GM21723 (cell line): ENCODE data around the gene DPP6.
A peak's percentile ranks its signal among the peaks of the same experiment; 100 is the strongest.

Experiments
- ATAC-seq: cut with Tn5 transposase; IDR thresholded peaks from one replicate; pipeline ENCODE4 v1.9.1; 2021; ENCODE audit warnings: mild to moderate bottlenecking, moderate library complexity; ENCODE audit not compliant: unreplicated experiment

DPP6 gene

DNA sequence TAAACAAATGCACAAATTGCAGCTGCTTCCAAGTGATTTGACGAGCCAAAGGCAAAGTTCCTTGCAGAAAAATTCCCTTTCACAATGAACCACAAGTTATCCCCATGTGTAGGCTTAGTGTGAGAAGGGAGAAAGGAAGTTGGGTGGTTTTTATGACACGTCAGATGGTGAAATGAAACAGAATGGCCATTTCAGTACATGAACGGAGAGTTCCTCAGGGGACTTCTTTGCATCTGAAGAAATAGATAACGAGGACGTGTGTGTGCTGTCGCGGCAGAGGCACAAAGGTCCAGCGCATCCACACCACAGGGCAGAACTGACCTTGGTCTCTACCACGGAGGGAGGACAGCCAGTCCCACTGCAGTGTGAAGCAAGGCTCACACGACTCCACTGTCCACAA is 814.9 kb downstream of the DPP6 start:
- ATAC-seq = peak; percentile 58

DNA sequence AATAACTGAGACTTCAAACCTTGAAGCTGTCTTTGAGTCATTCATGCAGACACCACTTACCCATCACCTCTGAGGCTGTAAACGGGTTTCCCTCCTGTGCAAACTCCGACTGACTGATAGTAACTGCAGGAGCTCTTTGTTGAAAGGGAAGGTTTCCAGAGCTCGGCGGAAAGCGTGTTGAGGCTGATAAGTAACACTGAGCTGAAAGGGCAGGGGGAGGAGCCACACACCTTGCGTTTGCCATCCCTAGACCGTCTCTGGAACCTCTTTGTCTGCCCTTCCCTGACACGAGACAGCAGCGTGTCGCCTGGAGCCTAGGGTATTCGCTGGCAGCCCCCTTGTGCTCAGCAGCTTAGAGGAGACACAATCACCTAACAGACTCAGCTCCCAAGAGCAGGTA is 816.7 kb downstream of the DPP6 start:
- no peak for ATAC-seq

DNA sequence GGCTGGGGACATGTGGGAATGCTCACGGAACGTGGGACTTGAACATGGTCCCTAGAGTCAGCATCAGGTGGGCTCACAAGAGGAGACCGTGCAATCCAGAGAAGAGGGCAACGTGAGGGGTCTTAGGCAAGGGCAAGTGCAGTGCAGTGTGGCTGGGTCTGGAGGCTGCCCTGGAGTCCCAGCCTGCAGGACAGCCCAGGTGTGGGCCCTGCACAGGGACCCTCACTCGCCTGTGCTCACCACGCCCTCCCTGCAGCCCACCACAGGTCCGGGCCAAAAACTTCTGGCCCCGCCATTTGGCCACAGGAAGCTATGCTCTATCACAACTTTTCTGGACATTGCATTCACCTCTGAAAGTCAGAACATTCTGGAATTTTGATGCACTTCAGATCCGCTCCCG is 817.2 kb downstream of the DPP6 start:
- no peak for ATAC-seq

DNA sequence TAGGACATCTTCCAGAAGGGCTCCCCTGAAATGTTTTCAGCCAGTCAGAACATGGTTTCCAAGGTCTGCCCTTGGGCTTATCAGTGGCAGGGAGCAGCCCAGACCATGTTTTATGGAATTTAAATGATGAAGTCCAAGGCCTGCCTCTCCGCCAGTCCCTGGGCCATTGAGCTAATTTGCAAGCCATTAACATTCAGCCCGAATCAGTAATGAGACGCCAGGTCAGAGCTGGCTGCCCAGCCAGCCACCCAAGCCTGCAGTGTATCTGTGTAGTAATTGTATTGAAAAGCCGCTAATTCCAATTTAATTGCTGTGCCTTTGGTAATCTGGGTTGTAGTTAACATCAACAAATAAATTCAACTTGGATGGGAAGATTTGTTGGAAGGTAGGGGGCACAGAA is 819.3 kb downstream of the DPP6 start:
- no peak for ATAC-seq

DNA sequence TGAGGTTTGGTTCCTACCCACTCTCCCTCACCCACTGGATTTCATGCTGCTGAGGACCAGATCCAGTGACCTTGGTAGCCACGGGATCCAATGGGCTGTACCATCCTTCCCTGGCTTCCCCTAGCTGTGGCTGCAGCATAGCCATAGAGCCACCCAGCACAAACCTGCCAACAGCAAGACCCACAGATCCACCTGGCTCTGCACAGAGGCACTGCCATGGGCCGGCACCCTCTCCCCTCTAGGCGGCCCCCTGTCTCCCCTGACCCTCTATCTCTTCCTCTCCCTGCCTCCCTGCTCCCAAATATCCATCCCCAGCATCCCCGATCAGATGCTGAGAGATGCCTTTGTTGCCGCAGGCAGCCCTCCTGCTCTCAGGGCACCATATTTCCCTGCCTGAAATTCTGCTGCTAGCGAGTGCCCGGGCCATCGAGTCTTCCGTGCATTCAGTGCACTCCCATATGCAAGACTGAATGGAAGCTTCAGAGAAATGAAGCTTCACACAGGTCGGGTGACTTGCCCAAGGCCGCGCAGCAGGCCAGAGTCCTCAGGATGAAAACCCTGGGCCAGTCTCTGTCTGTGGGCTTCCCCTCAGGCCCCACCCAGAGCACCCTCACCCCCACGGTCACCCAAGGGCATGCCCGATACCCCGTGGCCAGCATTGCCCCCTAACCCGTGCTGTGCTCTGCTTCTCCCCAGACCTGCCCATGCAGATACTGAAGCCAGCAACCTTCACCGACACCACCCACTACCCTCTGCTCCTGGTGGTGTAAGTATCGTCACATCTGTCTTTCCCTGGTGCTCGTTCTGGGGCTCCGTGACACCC is 819.9 kb downstream of the DPP6 start:
- ATAC-seq = no peak

DNA sequence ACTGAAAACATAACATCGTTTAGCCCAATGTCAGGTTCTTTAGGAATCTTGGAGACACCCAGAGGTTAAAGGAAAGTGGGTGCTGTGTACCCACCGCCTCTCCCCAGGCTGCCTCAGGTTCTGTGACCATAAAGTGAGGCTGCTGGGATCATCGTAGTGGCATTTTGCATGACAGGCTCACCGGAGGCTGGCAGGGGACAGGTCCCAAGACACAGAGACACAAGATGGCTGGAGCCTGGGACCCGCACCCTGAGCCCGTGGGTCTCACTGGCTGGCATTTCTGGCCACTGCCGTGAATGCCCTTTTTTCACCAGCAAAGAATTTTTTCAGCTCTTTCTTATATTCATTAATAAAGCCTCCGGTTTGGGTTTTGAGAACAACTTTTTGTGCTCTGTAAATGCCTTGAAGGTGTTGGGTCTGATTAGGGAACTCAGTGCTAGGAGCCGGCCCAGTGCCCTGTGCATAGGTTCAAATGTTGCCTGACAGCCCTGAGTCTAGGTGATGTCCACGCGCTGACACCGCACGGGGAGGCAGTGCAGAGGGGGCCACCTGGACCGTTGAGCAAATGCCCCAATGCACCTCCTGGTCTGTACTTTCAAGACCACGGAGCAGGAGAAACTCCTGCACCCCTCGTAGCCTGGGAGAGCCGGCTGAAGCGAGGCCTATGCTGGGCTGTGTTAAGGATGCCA is 820.8 kb downstream of the DPP6 start:
- no peak for ATAC-seq

DNA sequence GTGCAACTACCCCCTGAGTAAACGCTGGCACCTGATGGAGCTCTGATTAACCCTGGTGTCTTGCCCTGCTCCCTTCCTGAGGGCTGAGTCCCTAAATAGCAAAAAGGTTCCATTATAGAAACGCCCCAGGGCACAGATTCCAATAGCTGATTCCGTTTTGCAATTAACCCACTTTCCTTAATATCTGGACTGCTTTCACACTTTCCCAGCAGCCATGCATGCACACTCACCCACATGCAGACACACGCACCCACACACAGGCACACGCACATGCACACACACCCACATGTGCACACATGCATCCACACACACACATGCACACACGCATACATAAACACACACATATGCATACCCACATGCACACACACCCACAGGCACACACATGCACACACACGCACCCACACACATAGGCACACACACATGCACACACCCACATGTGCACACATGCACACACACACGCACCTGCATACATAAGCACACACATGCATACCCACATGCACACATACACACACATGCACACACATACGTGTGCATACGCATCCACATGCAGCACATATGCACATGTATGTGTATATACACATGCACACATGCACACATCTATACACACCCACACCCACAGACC is 821.4 kb downstream of the DPP6 start:
- no peak for ATAC-seq

DNA sequence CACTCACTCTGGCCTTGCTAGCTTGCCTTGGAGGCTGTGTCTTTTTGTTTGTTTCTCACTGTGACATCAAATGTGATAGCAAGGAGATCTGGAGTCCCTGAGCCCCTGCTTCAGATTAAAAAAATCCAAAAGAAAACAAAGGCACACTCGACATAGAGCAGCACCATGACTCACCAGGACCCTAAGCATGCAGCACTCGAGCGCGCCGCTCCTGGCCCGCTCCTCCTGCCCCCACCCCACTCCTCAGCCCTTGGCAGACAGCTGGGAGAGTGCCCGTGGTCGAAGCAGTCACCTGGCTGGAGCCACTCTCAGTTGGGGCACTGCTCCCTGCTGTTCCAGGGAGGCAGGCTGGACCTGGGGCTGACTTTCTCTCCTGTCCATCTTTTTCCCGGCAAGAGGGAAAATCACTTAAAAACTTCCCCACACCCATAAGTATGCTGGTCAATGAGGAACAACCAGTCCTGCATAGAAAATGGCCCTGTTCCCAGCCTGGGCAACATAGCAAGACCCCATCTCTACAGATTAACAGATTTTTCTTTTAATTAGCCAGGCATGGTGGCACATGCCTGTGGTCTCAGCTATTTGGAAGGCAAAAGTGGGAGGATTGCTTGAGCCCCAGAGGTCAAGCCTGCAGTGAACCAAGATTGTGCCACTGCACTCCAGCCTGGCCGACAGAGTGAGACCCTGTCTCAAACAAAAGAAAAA is 822.4 kb downstream of the DPP6 start:
- no peak for ATAC-seq

DNA sequence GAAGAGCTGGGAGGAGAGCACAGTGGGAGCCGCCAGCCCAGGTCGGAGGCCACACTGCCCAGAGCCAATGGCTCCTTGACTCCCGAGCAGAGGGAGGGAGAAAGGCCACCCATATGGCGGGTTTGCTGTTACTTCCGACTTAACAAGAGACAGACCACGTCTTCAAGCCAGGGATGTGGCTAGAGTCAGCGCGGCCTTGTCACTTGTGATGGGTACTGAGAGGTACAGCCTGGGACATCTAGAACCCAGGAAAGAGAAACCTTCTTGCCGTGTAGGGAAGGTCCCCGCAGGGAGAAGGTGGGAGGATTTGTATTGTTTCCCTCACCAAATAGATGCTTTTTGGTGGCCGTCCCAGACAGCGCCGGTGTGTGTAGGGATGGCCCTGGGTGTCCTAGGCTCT is 823.1 kb downstream of the DPP6 start:
- ATAC-seq = no peak

DNA sequence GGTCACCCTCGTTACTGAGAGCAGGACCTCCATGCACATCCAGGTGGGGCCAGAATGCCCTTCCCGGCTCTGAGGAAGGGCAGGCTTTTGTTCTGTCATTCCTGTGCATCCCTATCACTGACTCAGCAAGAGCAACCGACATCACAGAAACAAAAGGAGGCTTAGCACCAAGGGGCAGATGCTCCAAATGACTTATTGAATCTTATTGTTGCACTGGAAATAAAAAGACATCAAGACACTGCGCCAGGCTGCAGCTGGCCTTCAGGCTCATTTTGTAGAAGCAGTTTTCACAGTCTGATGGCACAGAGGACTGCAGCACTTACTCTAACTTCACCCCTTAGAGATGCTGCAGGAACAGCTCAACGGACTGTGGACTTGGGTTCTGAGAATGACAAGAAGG is 824.3 kb downstream of the DPP6 start:
- ATAC-seq = no peak

DNA sequence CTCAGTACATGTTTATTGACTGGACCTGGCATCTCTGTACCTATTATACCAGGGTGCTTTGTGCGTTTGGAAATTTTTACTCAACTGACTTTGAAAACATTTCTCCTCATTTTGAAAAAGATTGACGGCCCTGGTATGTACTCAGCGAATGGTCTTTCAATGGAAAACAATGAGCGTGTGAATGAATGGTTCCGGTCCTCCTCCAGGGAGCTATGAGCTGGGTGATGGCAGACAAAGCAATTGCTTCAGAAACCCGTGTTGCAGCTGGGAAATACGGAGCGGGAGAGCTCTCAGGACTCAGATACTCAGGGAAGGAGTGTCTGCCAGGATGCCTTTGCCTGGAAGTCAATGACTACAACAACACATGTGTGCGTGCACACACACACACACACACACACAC is 824.8 kb downstream of the DPP6 start:
- ATAC-seq = no peak

DNA sequence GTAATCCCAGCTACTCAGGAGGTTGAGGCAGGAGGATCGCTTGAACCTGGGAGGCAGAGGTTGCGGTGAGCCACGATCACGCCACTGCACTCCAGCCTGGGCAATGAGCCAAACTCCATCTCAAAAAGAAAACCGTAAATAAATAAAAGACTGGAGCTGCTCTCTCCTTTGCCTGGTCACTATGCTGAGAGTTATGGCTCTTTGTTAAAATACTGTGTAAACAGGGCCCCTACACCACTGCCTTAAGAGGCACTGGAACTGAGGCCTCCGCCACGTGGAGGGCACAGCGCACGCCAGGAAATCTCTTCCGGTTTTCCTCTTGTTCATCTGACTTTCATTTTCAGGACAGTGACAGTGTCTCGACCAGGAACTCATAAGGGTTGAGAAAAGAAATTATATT is 827.4 kb downstream of the DPP6 start:
- ATAC-seq = no peak

DNA sequence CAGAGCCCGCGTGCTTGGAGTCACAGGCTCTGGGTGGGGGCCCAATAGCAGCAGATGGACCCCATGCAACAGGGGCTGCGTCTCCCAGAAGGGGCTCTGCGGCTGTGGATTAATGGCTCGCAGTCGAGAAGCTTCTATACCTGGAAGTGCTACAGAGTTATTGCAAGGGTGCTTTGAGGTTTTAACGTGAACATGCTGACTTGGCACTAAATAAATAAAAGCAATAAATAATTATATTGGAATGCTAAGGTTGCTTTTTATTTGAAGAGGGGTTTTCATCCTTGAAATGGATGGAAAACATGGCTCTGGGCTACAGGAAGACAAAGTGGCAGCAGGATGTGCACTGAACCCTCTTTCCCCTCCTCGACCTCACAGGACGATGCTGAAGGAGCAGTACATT is 828.3 kb downstream of the DPP6 start:
- ATAC-seq = no peak

DNA sequence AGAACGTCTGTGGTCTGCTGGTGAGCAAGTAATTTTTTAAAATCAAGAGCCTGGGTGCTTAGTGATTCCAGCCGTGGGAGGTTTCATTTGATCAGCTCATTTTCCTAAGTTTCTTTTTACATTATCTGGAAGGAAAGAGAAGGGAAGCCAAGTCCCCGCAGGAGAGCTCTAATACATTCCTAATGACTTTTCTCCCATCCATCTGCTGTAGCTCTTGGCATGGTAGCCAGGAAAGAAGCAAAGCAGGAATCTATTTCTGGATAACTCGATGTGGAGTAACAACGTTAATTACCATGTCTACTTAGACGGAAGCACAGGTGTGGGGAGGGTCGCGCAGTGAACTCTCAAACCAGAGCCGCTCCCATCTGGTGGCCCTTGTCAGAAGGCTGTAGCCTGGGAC is 828.8 kb downstream of the DPP6 start:
- no peak for ATAC-seq

DNA sequence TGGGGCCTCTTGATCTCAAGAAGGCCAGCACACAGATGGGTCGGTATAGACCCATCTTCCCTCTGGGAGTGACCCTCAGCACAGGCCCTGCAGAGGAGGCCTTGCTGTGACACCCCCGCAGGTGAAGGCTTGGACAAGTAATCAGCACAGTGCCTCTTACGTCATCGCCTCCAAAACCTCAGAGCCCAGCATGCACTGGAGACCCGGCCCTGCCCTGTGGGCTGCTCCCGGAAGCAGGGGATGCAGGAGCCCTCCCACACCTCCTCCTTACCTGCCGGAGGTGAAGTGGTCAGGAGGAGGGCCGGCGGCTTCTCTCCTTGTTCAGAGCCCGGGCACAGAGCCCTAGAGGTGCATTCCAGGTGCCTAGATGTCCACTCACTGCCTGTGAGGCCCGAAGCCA is 829.3 kb downstream of the DPP6 start:
- ATAC-seq = no peak

DNA sequence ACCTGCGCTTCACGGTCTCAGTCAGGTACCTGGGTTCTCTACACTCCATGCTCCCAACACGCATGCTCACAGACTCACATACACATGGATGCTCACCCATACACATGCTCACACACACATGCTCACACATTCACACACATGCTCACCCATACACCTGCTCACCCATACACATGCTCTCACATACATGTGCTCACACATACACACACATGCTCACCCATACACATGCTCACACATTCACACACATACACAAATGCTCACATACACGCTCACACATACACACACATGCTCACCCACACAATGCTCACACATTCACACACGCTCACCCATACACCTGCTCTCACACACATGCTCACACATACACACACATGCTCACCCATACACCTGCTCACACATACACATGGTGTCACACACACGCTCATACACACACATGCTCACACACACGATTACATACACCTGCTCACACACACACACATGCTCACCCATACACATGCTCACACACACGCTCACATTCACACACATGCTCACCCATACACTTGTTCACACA is 830.8 kb downstream of the DPP6 start:
- ATAC-seq = no peak

DNA sequence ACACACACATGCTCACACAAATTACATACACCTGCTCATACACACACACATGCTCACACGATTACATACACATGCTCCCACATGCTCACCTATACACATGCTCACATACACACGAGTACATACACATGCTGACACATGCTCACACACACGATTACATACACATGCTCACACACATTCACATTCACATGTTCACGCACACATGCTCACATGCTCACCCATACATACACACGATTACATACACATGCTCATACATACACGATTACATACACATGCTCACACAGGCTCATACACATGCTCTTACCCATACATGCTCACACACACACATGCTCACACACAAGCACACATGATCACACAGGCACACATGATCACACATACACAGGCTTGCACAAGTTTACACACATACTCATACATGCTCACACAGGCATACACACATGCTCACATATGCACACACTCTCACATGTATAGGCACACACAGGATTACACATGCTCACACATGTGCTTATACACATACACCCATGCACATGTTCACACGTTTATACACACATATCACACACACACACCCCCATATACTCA is 832.2 kb downstream of the DPP6 start:
- no peak for ATAC-seq

DNA sequence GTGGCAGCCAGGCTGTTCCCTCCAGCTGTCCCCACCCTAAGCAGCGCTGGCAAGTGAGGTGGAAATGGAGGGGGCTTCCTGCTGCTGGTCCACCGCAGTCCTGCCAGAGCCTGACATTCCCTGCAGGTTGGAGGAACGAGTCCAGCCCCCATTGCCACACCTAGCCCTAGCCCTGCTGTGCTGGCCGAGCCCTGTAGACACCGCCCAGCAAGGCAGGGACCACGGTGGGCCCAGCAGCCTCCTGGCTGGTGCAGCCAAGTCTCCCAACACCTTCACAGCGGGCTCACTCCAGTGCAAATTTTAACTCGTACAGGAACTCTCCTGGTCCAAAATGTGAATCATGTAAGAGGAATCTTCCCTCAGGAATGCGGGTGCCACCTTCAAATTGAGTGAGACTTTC is 834.4 kb downstream of the DPP6 start:
- no peak for ATAC-seq

DNA sequence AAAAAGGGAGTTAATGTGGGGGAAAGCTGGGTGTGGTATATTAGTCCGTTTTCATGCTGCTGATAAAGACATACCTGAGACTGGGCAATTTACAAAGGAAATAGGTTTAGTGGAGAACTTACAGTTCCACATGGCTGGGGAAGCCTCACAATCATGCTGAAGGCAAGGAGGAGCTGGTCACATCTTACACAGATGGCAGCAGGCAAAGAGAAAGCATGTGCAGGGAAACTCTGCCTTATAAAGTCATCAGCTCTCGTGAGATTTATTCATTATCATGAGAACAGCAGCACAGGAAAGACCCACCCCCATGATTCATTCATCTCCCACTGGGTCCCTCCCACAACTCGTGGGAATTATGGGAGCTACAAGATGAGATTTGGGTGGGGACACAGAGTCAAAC is 836.5 kb downstream of the DPP6 start:
- ATAC-seq = no peak

DNA sequence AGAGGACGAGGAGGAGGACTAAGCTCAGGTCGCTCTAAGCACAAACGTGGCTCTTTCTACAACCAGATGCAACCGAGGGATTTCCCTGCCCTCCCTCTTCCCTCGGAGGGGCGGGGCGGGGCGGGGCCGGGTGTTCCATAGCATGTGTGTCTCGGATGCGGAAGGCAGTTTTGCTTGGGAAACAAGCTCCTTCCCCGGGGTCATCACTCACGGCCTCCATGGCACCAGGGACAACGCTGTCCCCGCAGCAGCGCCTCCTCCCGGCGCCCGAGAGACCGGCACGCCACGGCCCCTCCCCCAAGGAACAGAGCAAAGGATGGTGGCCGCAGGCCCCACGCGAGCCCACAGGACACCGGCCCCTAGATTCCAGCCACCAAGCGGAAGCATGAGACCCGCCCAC is 840.3 kb downstream of the DPP6 start:
- ATAC-seq = no peak

DNA sequence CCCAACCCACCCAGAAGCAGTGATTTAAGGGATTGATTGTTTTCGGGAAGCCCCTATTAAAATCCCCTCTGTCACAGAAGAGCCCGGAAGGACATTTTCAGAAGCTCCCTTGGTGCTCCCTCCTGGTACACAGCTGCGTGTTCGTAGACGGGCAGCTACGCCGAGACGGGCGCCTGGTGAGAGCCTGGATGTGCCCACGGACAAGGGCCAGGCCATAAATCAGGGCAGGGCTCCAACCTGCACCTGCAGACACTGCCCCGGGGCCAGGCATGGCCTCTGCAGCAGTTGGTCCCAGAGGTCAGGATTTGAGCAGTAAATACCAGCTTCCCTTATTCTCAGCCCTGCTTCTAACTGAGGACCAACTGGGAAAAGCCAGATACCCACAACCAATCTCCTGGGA is 843.9 kb downstream of the DPP6 start:
- no peak for ATAC-seq
